K562 (cell line): ENCODE results near the gene CATSPER4. TPM values are rescaled to one million over a fixed set of nuclear protein-coding genes. Genes with fewer than 3 reads are reported as not detected.
A peak's percentile ranks its signal among the peaks of the same experiment; 100 is the strongest.

Source experiments
- AFF4 ChIP-seq: sonication (generic); formaldehyde crosslinking; IDR thresholded peaks from 2 replicates; pipeline ENCODE4 v1.8.0; 2023; ENCODE audit warnings: mild to moderate bottlenecking, missing genetic modification reagents
- ARHGAP35 ChIP-seq: fragments of 450-650 bp; IDR thresholded peaks from 2 replicates; pipeline ENCODE4 v1.6.1; 2018; ENCODE audit not compliant: partially characterized antibody
- ATF7 ChIP-seq: fragments of 450-650 bp; IDR thresholded peaks from 2 replicates; pipeline ENCODE4 v1.7.1; 2014; ENCODE audit warnings: mild to moderate bottlenecking, moderate library complexity
- CBX2 ChIP-seq: fragments of 200-600 bp; sonication (generic); IDR thresholded peaks from one replicate; pipeline ENCODE4 v1.6.1; 2012; ENCODE audit warnings: mild to moderate bottlenecking, low read length, inconsistent platforms; ENCODE audit not compliant: insufficient read depth, poor library complexity, severe bottlenecking
- CBX3 ChIP-seq, 2 experiments: IDR thresholded peaks; 1 replicate in 1 of 2; 2 replicates in 1 of 2; pipeline ENCODE4 v1.6.1; 2012; ENCODE audit warnings: inconsistent platforms in 2 of 2, low read length in 2 of 2, borderline replicate concordance in 1 of 2, control low read depth in 1 of 2
- ELF2 ChIP-seq: fragments of 250-450 bp; sonication (Bioruptor Pico); IDR thresholded peaks from 2 replicates; pipeline ENCODE4 v1.5.0; 2021; ENCODE audit warnings: mild to moderate bottlenecking
- GABPB2 ChIP-seq: fragments of 250-450 bp; sonication (Bioruptor Pico); conservative IDR thresholded peaks from 2 replicates; pipeline ENCODE4 v1.5.1; 2021; ENCODE audit warnings: mild to moderate bottlenecking
- GTF2E2 ChIP-seq: fragments of 200-800 bp; sonication (Bioruptor generic); IDR thresholded peaks from 2 replicates; pipeline ENCODE4 v1.6.1; 2016; ENCODE audit warnings: missing genetic modification characterization, missing compliant biosample characterization
- RAD51 ChIP-seq: fragments of 450-650 bp; IDR thresholded peaks from 2 replicates; pipeline ENCODE4 v1.7.1; 2016; ENCODE audit warnings: low read depth, mild to moderate bottlenecking, borderline replicate concordance
- TCF15 ChIP-seq: fragments of 250-450 bp; sonication (Bioruptor Pico); IDR thresholded peaks from 2 replicates; pipeline ENCODE4 v1.8.0; 2022; ENCODE audit warnings: moderate library complexity, mild to moderate bottlenecking, inconsistent platforms
- TCF7L2 ChIP-seq: fragments of 150-350 bp; IDR thresholded peaks from 2 replicates; pipeline ENCODE4 v1.6.1; 2016; ENCODE audit warnings: low read depth, mild to moderate bottlenecking, low read length, moderate library complexity
- TFAM ChIP-seq: fragments of 250-450 bp; sonication (Bioruptor Pico); conservative IDR thresholded peaks from 2 replicates; pipeline ENCODE4 v1.5.0; 2021; ENCODE audit warnings: mild to moderate bottlenecking, moderate library complexity
- polyA plus RNA-seq, 8 experiments: library from polyadenylated mRNA; depleted of rRNA in 4 of 8; stranded (reverse) in 5 of 8; unstranded in 3 of 8; fragments of >200 nt; fragmentation: Nextera tagmentation in 2 of 8; fragmentation: Illumina TruSeq in 1 of 8; extraction: Ambion mirVana in 2 of 8; extraction: Trizol in 1 of 8; gene quantifications; 2 replicates each; pipeline versions ENCODE4 v1.2.1 to v1.2.3, GENCODE V29; 2011 to 2014; ENCODE audit warnings: inconsistent platforms in 1 of 8, missing spikeins in 1 of 8
- total RNA-seq, 7 experiments: library from RNA; depleted of rRNA in 6 of 7; stranded (reverse); fragments of >200 nt in 6 of 7; fragmentation: Illumina TruSeq in 2 of 7; extraction: Trizol in 2 of 7; gene quantifications; 2 replicates each; pipeline versions ENCODE4 v1.2.1 to v1.2.3, GENCODE V29; 2011 to 2021; ENCODE audit warnings: low replicate concordance in 1 of 7
- TF ChIP-seq, protein P1 (sequence below), 2 experiments: fragments of 450-650 bp; formaldehyde crosslinking in 1 of 2; IDR thresholded peaks; 2 replicates each; pipeline versions ENCODE4 v1.4.0 to v1.6.1; 2014 to 2020; ENCODE audit warnings: mild to moderate bottlenecking in 2 of 2, borderline replicate concordance in 1 of 2, low read depth in 1 of 2

CATSPER4 gene
- total and polyA plus RNA-seq, 9 of the 15 experiments (the other 6 are each of a cell fraction or from before 2014, with no cell fraction given), result 0.04 to 0.13 TPM; not detected in 7

DNA sequence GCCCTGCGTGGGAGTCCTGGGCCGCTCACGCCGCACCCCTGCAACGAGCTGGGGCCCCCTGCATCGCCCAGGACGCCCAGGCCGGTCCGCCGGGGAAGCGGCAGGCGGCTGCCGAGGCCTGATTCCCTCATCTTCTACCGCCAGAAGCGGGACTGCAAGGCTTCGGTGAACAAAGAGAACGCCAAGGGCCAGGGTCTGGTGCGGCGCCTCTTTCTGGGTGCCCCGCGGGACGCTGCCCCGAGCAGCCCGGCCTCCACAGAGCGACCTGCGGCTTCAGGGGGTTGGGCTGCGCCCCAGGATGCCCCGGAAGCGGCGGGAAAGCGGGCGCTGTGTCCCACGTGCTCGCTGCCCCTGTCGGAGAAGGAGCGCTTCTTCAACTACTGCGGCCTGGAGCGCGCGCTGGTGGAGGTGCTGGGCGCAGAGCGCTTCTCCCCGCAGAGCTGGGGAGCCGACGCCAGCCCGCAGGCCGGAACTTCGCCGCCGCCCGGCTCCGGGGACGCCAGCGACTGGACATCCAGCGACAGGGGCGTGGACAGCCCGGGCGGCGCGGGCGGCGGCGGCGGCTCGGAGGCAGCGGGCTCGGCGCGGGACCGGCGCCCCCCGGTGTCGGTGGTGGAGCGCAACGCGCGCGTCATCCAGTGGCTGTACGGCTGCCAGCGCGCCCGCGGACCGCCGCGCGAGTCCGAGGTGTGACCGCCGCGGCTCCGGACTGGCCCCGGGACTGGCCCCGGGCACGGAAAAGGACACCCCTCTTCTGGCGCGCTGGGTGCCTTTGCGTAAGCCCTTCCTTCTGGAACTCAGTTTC is 28.8 kb upstream of the CATSPER4 start (continued):
- TF ChIP-seq RAD51, result peak; percentile 40; the same call in 1 of the 2 replicates
- TF ChIP-seq TCF15, result 0 out of 2 replicates have a peak, but pooled peaks have one; percentile 34
- 0 out of 2 replicates have a peak, but pooled peaks have one; percentile 20 for TF ChIP-seq AFF4
- TF ChIP-seq CBX3 (IDR thresholded peaks at IDR 0.05; ENCODE audit: borderline replicate concordance in 1 of 2, low read length in 2 of 2), result 0 out of 3 replicates have a peak, but pooled peaks of 1 of the 2 experiments have one; percentile 74
- TF ChIP-seq CBX2, result no peak
- TF ChIP-seq, protein P1, sequence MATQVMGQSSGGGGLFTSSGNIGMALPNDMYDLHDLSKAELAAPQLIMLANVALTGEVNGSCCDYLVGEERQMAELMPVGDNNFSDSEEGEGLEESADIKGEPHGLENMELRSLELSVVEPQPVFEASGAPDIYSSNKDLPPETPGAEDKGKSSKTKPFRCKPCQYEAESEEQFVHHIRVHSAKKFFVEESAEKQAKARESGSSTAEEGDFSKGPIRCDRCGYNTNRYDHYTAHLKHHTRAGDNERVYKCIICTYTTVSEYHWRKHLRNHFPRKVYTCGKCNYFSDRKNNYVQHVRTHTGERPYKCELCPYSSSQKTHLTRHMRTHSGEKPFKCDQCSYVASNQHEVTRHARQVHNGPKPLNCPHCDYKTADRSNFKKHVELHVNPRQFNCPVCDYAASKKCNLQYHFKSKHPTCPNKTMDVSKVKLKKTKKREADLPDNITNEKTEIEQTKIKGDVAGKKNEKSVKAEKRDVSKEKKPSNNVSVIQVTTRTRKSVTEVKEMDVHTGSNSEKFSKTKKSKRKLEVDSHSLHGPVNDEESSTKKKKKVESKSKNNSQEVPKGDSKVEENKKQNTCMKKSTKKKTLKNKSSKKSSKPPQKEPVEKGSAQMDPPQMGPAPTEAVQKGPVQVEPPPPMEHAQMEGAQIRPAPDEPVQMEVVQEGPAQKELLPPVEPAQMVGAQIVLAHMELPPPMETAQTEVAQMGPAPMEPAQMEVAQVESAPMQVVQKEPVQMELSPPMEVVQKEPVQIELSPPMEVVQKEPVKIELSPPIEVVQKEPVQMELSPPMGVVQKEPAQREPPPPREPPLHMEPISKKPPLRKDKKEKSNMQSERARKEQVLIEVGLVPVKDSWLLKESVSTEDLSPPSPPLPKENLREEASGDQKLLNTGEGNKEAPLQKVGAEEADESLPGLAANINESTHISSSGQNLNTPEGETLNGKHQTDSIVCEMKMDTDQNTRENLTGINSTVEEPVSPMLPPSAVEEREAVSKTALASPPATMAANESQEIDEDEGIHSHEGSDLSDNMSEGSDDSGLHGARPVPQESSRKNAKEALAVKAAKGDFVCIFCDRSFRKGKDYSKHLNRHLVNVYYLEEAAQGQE (IDR thresholded peaks at IDR 0.05; ENCODE audit: borderline replicate concordance), result peak; percentile 81
- TF ChIP-seq, protein P1 (CRISPR knock-in tag; IDR thresholded peaks at IDR 0.05; ENCODE audit: low read depth), result no peak; the same call in 1 of the 2 replicates
- TF ChIP-seq GTF2E2 (tag), result peak; percentile 61; the same call in 1 of the 2 replicates
- TF ChIP-seq TCF7L2, result no peak
- no peak for TF ChIP-seq TFAM (CRISPR knock-in tag)
- no peak for TF ChIP-seq ARHGAP35
- peak; percentile 78; the same call in 1 of the 2 replicates for TF ChIP-seq ATF7
- TF ChIP-seq GABPB2, result no peak
- peak; percentile 71; the same call in 1 of the 2 replicates for TF ChIP-seq ELF2 (CRISPR knock-in tag)
